HG02943 (cell line): ENCODE measurements around the gene BMPER.

ENCODE experiments used
- ATAC-seq: cut with Tn5 transposase; IDR thresholded peaks from one replicate; pipeline ENCODE4 v1.9.1; 2021; ENCODE audit warnings: mild to moderate bottlenecking, low read depth, moderate library complexity; ENCODE audit not compliant: unreplicated experiment

The BMPER gene

GRCh38 chr7:33887266-33887975 lies 17.9 kb upstream of the BMPER start:
- no peak for ATAC-seq

- no peak for ATAC-seq
These were observed 17.2 kb upstream of the BMPER start for GRCh38 chr7:33888166-33888565.

- ATAC-seq: no peak
These were observed 12.4 kb upstream of the BMPER start for GRCh38 chr7:33892945-33893344.

- no peak for ATAC-seq
These were observed 12.0 kb upstream of the BMPER start for GRCh38 chr7:33893377-33893776.

GRCh38 chr7:33895025-33895804 lies 10.1 kb upstream of the BMPER start:
- peak; percentile 97 for ATAC-seq

GRCh38 chr7:33900501-33900900 lies 4.8 kb upstream of the BMPER start:
- no peak for ATAC-seq

- ATAC-seq: no peak
These were observed 4.1 kb upstream of the BMPER start for GRCh38 chr7:33901199-33901598.

- ATAC-seq: no peak
These were observed 3.5 kb upstream of the BMPER start for GRCh38 chr7:33901847-33902246.

- ATAC-seq: no peak
These were observed 2.6 kb upstream of the BMPER start for GRCh38 chr7:33902746-33903145.

- ATAC-seq: no peak
These were observed 1.3 kb upstream of the BMPER start for GRCh38 chr7:33903791-33904680.

GRCh38 chr7:33904681-33905388 lies 504 bp upstream of the BMPER start:
- no peak for ATAC-seq

GRCh38 chr7:33906697-33907096 lies 1.4 kb downstream of the BMPER start:
- ATAC-seq: no peak

GRCh38 chr7:33907625-33908024 lies 2.3 kb downstream of the BMPER start:
- ATAC-seq: no peak

- ATAC-seq: no peak
These were observed 4.0 kb downstream of the BMPER start for GRCh38 chr7:33909318-33909717.

GRCh38 chr7:33909755-33910154 lies 4.4 kb downstream of the BMPER start:
- ATAC-seq: no peak

GRCh38 chr7:33910756-33911155 lies 5.4 kb downstream of the BMPER start:
- ATAC-seq: no peak

- no peak for ATAC-seq
These were observed 11.2 kb downstream of the BMPER start for GRCh38 chr7:33916357-33917081.

GRCh38 chr7:33917661-33918060 lies 12.3 kb downstream of the BMPER start:
- ATAC-seq: no peak

- no peak for ATAC-seq
These were observed 13.3 kb downstream of the BMPER start for GRCh38 chr7:33918438-33919143.
